HG02885 (cell line): Measurements from ENCODE around the gene IFNLR1.

Experiments
- ATAC-seq: cut with Tn5 transposase; IDR thresholded peaks from one replicate; pipeline ENCODE4 v1.9.1; 2021; ENCODE audit warnings: mild to moderate bottlenecking; ENCODE audit not compliant: unreplicated experiment, poor library complexity

The IFNLR1 gene

DNA sequence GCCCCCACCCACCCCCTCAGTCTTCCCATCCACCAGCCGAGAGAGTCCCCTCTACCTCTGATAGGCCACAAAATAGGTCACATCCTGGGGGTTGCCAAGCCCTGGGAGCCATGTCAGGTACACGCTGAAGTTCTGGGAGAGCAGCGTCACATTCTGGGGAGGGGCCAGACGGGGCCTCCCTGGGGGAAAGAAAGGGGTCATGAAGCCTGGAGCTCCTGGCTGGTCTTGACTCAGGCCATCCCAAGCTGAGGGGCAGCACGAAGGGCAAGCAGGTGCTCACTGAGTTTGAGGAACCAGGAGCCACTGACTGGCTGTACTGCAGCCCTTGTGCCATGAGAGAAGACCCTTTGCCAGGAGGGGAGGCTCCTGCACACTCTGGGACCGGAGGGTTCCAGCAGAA lies 6.4 kb downstream of the IFNLR1 start:
- ATAC-seq, result no peak

DNA sequence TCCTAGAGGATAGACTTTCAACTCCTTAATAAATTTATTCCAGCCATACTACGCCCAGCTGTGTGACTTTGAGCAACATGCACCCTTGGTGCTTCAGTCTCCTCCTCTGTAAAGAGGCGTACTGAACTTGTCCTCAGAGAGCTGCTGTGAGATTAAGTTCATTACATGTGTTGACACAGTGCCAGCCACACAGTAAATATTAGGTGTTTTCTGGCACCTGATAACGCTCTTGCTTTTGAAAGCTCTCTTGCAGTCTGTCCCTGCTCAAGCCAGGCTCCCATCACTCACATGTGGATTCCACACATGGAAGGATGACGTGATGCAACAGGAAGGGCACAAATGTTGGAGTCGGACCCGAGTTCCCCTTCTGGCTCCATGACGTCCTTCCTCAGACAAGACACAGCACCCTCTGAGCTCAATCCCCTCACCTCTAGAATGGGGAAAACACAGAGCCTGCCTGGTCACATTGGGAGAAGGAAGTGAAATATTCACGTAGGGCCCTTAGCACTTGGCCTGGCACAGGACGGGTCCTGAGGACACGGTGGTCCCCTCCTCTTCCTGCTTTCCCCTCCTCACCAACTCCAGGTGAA lies 7.7 kb downstream of the IFNLR1 start:
- ATAC-seq, result no peak

DNA sequence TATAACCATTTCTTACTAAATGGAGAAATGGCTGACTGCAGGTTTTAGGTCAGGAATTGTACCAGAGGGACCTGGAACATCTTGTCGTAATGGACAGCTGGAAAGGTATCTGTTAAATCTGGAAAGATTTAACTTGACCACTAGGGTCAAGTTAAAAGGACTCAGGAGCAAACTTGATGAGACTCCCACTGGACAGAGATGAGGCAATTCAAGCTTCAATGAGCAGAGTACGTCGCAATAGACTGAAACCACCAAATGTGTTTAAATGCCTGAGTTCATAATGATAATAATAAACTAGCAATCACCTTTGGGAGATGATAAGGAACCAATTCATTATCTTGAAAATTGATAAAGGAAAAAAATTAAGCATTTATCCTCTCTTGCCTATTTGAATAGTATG lies 8.7 kb downstream of the IFNLR1 start:
- no peak for ATAC-seq

DNA sequence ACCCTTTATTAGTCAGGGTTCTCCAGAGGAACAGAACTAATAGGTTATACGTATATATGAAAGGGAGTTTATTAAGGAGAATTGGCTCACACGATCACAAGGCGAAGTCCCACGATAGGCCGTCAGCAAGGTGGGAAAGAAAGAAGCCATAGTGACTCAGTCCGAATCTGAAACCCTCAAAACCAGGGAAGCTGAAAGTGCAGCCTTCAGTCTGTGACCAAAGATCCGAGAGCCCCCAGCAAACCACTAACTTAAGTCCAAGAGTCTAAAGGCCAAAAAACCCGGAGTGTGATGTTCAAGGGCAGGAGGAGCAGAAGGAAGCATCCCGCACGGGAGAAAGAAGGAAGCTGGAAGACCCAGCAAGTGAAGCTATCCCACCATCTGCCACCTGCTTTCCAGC lies 9.9 kb downstream of the IFNLR1 start:
- no peak for ATAC-seq

DNA sequence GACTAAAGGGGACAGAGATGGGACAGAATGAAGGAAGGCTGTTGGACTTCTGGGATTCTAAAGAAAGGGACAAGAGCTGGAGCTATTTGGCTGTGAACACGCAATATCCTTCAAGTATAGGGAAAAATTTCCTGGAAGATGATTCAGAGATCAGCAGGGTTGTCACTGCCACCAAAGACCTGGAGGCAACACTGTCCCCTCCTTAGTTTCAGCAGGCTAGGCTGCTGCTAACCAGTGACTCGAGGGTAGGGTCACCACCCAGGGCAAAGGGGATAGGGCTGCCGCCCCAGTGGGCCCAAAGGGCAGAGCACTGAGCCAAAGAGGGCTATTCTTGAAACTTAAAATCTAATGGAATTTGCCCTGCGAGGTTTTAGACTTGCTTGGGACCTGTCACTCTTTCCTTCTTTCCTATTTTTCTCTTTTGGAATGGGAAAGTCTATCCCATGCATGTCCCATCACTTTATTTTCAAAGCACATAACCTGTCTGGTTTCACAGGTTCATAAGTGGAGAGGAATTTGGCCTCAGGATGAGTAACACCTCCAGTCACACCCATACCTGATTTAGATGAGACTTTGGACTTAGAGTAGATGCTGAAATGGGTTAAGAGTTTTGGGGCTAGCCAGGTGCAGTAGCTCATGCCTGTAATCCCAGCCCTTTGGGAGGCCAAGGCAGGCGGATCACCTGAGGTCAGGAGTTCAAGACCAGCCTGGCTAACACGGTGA lies 11.9 kb downstream of the IFNLR1 start:
- no peak for ATAC-seq

DNA sequence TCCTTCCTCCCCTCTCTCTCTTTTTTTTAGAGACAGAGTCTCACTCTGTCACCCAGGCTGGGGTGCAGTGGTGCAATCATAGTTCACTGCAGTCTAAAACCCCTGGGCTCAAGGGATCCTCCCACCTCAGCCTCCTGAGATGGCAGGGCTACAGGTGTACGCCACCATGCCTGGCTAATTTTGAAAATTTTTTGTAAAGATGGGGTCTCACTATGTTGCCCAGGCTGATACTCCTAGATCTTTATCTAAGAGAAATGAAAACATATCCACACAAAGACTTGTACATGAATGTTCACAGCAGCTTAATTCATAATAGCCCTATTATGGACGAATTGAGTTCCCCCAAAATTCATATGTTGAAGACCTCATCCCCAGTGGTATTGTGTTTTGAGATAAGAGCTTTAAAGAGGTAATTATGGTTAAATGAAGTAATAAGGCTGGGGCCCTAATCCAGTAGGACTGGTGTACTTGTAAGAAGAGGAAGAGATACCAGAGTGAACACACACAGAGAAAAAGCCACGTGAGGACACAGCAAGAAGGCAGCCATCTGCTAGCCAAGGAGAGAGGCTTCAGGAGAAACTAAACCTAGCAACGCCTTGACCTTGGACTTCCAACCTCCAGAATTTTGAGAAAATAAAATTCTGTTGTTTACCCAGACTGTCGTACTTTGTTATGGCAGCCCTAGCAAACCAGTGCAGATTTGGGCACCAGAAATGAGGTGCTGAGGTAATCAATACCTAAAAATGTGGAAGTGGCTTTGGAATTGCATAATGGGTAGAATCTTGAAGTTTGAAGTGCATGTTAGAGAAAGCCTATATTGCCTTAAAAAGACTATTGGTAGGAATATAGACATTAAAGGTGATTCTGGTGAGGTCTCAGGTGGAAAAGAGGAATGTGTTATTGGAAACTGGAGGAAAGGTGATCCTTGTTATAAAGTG lies 13.2 kb downstream of the IFNLR1 start:
- ATAC-seq, result no peak

DNA sequence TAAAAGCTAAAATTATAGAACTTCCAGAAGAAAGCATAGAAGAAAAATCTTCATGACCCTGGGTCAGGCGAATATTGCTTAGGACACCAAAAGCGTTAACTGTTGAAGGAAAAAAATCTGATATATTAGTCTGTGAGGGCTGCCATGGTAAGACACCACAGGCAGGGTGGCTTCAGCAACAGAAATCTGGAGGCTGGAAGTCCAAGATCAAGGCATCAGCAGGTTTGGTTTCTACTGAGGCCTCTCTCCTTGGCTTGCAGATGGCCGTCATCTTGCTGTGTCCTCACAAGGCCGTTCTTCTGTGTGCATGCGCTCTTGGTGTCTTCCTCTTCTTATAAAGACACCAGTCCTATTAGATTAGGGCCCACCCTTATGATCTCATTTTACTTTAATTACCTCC lies 14.5 kb downstream of the IFNLR1 start:
- no peak for ATAC-seq

DNA sequence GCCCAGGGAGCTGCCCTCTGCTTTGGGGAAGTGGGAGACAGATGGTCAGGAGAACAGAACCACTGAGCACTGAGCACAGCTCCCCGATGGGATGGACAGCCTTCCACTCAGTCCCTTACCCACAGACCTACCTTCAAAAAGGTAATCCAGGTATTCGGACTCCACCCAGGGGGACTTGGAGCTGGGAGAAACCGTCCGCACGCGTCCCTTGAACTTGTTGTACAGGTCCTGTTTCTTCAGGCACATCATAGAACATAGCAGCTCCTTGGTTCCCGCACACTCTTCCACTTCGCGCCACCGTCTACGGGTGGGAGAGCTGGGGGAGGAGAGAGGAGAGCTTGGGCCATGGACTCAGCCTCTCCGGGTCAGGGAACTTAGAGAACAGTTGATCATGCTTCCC lies 17.8 kb downstream of the IFNLR1 start:
- no peak for ATAC-seq

DNA sequence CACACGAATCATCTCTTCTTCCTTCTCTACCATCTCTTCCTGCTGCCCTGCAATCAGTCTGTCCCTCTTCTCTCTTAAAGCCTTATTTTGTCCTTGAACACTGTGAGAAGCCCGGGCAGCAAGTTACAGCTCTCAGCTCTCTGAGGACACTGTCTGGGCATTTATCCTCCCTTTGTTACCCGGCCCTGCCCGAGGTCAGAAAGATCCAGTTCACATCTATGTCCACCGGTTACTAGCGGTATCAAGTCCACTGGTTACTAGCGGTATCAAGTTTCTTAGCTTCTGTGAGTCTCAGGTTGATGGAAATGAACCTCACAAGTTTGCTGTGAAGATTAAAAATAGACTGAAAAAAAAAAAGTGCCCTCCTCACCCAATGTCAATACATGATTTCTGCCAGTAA lies 18.8 kb downstream of the IFNLR1 start:
- ATAC-seq, result no peak

DNA sequence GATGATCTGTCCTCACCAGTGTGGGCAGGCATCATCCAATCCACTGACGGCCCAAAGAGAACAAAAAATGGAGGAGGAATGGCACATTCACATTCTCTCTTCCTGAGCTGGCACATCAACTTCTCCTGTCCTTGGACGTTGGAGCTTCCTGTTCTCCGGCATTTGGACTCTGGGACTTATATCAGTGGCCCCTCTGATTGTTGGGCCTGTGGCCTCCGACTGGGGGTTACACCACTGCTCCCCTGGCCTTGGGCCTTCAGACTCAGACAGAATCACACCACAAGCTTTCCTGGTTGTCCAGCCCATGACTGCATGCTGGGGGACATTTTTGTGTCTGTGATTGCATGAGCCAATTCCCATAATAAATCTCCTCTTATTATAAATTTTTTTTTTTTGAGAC lies 20.1 kb downstream of the IFNLR1 start:
- ATAC-seq, result no peak

DNA sequence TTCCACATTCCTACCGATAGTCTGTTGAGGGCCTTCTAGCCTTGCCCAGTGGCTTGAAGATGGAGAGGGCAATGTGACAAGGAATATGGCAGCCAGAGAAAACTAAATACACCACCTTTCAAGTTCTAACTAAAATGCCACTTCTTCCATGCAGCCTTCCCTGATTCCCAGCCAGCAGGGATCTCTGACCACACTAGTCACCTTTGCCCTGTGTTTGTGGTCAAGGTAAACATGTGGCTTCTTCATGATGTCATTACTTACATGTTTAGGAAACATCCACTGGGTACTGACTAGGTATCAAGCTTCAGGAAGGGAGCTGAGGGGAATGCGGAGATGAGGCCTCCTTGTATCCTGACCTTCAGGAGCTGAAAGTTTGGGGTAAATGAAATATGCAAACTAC lies 21.6 kb downstream of the IFNLR1 start:
- ATAC-seq, result no peak

DNA sequence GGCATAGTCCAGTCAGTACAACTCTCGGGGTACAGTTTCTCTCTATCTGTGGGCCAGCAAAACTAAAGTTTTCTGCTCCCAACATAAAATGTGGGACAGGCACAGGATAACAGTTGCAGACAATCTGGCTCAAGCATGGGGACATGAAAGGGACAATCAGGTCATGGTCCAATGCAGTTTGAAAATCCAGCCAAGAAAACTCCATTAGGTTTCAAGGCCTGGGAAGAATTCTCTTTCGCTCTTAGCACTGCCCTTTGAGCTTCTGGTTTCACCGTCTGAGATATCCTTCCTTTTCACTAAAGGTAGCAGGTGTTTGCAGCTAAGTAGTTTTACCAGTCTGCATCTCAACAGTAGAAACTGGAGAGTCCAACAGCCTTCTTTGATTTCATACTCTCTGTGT lies 23.1 kb downstream of the IFNLR1 start:
- ATAC-seq, result no peak

DNA sequence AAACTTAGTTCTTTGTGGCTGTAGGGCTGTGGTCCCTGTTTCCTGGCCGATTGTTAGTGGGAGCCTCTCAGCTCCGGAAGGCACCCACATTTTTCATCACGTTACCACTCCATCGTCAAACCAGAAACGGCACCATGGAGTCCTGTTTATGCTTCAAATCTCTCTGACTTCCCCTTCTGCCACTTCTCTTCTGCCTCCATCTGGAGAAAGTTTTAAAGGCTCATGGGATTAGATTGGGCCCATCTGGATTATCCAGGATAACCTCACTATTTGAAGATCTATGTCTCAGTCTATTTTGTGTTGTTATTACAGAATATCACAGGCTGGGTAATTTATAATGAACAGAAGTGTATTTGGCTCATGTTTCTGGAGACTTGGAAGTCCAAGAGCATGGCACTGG lies 24.9 kb downstream of the IFNLR1 start:
- no peak for ATAC-seq

DNA sequence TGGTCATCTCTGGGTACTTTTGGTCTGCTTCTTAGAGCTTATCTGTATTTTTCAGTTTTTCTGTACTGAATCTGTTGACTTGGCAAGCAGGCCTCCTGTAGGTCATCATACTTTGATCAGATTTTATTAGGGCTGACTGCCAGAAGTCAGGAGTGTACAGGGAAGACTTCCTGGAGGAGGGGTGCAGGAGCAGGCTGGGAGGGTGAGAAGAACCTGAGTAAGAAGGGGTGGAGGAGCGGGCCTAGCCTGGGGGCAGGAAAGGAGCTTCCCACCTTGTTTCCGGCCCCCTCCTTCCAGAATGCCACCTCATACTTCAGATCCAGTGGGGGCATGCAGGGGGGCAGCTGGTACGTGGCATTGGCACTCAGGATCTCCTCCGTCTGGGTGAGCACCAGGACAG lies 25.8 kb downstream of the IFNLR1 start:
- ATAC-seq, result no peak

DNA sequence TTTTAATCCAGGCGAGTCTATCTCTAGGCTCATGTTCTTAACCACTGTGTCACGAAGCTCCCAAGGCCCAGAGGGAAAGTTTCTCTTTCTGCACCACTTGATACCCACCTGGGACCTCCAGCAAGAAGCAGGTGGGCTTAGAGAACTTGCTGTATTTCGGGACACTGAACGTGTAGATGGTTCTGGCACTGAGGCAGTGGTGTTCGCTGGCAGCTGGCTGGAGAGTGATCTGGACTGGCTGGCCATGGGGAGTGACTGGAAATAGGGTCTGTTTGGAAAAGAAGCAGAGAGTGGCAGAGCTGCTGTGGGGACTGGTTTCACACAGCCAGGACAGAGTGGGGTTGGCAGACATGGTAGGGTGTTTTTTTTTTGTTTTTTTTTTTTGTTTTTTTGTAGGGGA lies 27.7 kb downstream of the IFNLR1 start:
- no peak for ATAC-seq

DNA sequence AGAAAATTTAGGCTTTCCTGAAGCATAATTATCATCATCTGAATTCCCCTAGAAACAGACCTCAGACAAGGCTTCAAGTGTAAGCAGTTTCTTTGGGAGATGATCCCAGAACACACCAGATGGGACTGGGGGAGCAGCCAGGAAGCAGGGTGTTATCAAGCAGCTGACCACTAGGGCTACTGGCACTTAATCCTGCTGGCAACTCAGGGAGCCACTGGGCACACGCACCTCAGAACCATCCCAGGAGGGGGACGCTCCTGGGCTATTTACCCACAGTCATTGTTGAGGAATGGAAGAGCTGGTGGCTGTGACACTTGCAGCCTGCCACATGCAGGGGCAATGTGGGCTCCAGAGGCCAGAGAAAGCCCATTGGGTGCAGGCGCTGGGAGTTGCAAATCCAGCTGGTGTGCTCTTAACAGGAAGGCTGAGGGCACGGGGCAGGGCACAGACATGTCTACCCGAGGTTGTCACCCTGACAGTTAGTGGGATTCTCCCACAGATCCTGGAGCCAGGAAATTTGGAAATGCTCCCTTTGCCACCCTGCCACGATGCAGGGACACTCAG lies 29.1 kb downstream of the IFNLR1 start:
- ATAC-seq, result no peak

DNA sequence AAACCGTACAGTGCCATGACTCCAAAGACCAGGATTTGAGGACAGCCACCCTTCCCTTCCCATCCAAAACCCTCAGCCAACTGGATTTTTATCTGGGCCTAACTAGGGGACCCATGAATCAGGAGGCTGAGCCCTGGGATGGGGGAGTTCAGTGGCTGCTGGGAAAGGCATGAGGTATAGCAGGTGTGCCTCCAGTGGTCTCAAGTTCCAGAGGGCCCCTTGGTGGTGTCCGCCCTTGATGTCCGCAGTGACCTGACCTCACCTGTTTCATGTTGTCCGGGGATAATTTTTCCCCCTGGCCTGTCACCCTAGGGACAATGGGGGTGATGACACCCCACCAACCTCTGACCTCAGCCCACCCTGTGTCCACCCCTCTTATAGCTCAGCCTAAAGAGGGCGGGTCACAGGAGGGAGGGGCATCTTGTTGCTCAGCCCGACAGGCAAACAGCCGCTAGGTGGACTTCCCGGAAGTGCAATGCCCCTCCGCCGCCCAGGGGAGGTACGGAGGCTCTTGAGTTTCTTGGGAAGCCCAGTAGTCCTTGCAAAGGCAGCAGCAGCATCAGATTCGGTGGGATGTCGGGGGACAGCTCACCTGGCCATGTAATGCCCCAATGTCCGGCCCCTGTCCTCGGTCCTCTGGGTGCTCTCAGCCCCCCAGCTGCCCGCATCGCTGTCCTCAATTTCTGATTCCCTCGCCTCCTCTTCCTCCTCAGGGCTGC lies 30.4 kb downstream of the IFNLR1 start:
- no peak for ATAC-seq

DNA sequence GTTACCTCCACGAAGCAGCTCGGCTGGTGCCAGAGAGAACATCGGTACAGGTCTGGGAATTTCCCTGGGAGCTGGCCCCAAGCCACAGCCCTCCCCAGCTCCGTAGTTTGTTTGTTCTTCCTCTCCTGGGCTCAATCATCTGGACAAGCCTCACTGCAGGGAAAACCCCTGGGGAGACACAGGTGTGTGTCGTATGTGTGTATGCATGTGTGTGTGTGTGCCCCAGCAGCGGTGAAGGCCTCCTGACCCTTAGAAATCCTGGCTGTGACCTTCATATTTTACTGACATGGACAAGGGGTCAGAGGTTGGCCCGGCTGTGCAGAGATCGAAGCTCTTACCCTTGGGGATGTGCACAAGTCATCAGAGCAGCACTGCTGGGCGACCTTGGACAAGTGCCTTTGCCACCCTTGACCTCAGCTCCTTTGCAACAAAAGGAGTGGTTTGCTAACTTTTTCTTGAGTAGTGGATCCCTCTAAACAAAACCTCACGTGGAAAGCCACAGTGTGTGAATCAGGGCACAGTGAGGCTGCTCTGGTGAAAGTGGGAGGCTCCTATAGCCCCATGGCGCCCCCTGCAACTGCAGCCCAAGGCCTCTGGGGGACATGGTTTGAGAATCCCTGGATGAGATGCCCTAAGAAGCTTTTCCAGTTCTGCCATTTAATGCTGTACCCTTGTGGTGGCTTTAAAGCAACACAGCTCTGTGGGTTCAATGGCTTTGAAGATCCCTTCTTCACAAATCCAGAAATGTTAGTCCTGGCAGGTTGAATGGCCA lies 31.9 kb downstream of the IFNLR1 start:
- no peak for ATAC-seq

DNA sequence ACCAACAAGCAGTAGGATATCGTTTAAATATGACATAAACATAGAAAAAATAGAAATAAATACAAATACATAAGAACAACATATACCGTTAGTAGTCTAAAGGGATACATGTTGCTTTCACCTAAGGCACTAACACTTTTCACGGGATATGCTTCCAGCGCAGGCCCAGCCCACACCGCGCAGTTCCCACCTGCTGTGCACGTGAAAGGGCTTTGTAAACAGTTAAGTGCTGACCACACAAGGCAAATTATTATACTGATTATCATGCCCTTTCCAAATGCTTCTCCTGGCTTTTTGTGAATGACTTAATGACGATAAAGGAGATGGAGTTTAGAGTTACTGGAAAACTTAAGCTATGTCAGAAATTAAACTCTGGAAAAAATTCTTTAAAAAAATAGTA lies 32.9 kb downstream of the IFNLR1 start:
- ATAC-seq, result no peak
